ENCODE measurements around the gene CEMIP. TPM values are rescaled to one million over a fixed set of nuclear protein-coding genes. Genes with fewer than 3 reads are reported as not detected.

Gene CEMIP
- total RNA-seq, 2 donors from 2014 or later: 1.6 TPM; not detected in 1

GRCh38 chr15:80969316-80969715 lies 190.1 kb downstream of the CEMIP start:
- no peaks in the 10 kb centered on the region for H3K9me3 ChIP-seq
- H3K27ac ChIP-seq: no peak overlapping the region
- intact Hi-C loops (cut with DNase I): loop anchor here (5.0 kb wide), 1 partner anchor 512 kb away; no protein-coding TSS in a partner anchor
- no peaks in the 10 kb centered on the region for H3K4me1 ChIP-seq
- TF ChIP-seq POLR2A (IDR thresholded peaks at IDR 0.05) (no peak), CTCF (IDR thresholded peaks at IDR 0.05) (no peak)
- peaks cover 0 to 2% of the 10 kb centered on the region in 2 donors for H3K36me3 ChIP-seq (replicated peaks in 1 of 2; ENCODE audit: insufficient read depth in 1 of 2, low read depth in 2 of 2)
- ATAC-seq: no peak
- H3K27me3 ChIP-seq: no peaks in the 10 kb centered on the region
- WGBS, 2 donors: 74 to 82% methylated on average over 1 to 7 of the region's 7 CpGs
- no peak for DNase-seq
- no peak overlapping the region for H3K4me3 ChIP-seq

DNA sequence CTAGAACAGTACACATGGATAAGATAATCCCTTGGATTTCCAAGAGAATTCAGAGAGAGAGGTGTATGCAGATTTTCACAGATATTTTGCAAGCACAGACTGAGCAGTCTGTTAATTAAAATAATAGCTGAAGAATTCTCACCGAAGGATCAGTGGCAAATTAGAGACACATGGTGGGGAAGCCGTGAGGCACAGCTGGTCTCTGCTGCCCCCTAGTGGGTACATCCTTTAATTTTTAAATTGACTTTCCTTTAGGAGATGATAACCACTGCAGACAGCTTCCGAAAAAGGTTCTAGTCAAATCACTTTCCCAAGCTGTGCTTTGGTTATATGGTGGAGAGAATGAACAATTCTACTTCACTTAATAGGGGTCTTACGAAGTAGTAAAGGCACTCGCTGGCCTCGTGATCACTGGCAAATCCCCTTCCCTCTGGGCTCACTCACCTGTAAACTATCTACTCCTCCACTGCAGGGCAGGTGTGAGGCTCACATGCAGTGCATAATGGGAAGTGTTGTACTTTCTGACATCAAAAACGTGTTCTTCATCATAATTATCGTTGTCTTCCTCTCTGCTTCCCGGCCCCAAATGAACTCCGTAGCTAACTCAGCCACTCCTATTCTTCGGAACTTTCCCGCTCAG lies 191.0 kb downstream of the CEMIP start:
- H3K36me3 ChIP-seq (replicated peaks in 1 of 2; ENCODE audit: insufficient read depth in 1 of 2, low read depth in 2 of 2): peaks cover 0 to 2% of the 10 kb centered on the region in 2 donors
- H3K4me3 ChIP-seq: no peak overlapping the region
- no peak overlapping the region for H3K27ac ChIP-seq
- peak; percentile 76 for ATAC-seq
- intact Hi-C loops (cut with DNase I): no loop called here
- DNase-seq: peak; percentile 49 to 67 (median 53)
- no peaks in the 10 kb centered on the region for H3K27me3 ChIP-seq
- 52 to 53% methylated on average over 11 to 12 of the region's 12 CpGs for WGBS, 2 donors
- TF ChIP-seq POLR2A (IDR thresholded peaks at IDR 0.05) (no peak), CTCF (IDR thresholded peaks at IDR 0.05) (peak; percentile 73 to 84 (median 76))
- no peaks in the 10 kb centered on the region for H3K4me1 ChIP-seq
- H3K9me3 ChIP-seq: no peaks in the 10 kb centered on the region

- Histone ChIP-seq H3K9me3 (no peaks in the 10 kb centered on the region), H3K4me1 (no peaks in the 10 kb centered on the region), H3K36me3 (replicated peaks in 1 of 2; ENCODE audit: insufficient read depth in 1 of 2, low read depth in 2 of 2) (peaks cover 0 to 2% of the 10 kb centered on the region in 2 donors), H3K27ac (no peak overlapping the region), H3K4me3 (no peak overlapping the region), H3K27me3 (no peaks in the 10 kb centered on the region)
- WGBS, 2 donors: 69 to 77% methylated on average over 3 of the region's 3 CpGs
- TF ChIP-seq POLR2A (IDR thresholded peaks at IDR 0.05) (no peak), CTCF (IDR thresholded peaks at IDR 0.05) (no peak)
- intact Hi-C loops (cut with DNase I): no loop called here
- no peak for DNase-seq
- no peak for ATAC-seq
These were observed 191.5 kb downstream of the CEMIP start for GRCh38 chr15:80970658-80971057.

DNA sequence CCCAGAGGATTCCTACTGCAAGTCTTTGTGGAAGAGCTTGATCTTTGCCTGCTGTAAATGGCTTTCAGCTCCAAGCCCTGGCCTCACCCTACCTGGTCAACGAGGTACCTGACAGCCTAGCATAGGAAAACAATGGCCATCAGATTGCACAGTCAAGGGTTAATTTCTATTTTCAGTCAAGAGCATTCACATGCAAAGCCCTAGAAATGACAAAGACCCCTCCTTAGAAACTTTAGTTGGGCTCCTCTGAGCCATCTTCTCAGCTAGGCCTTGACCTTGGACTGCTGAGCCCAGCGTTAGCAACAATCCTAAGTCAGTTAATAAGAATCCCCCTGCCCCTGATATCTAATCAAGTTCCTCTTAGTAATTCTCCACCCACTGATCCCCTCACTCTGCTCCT lies 192.0 kb downstream of the CEMIP start:
- H3K4me1 ChIP-seq: no peaks in the 10 kb centered on the region
- no peak for TF ChIP-seq POLR2A (IDR thresholded peaks at IDR 0.05)
- no peak for TF ChIP-seq CTCF (IDR thresholded peaks at IDR 0.05)
- DNase-seq (no peak), ATAC-seq (no peak)
- H3K9me3 ChIP-seq: no peaks in the 10 kb centered on the region
- peaks cover 0 to 2% of the 10 kb centered on the region in 2 donors for H3K36me3 ChIP-seq (replicated peaks in 1 of 2; ENCODE audit: insufficient read depth in 1 of 2, low read depth in 2 of 2)
- intact Hi-C loops (cut with DNase I): no loop called here
- no peak overlapping the region for H3K27ac ChIP-seq
- WGBS, 2 donors: 55% methylated on average over 2 of the region's 2 CpGs
- H3K27me3 ChIP-seq: no peaks in the 10 kb centered on the region
- no peak overlapping the region for H3K4me3 ChIP-seq

DNA sequence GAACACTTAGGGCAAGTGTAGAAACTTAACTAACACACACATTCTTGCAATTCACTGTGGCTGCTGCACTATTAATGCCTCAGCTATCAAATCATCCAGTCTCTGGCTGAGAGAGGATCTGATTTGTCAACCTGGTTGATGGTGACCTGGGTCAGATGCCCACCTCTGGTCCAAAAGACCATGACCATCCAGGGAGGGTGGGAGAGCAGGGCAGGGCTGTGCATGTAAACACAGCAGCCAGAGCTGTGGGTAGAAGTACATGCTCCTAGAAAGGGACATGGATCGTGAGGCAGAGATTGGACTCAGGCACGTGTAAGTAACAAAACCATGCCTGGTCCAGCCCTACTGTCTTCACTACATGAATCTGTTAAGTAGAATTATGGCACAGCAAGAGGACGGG lies 193.1 kb downstream of the CEMIP start:
- Histone ChIP-seq H3K36me3 (replicated peaks in 1 of 2; ENCODE audit: insufficient read depth in 1 of 2, low read depth in 2 of 2) (peaks cover 0 to 2% of the 10 kb centered on the region in 2 donors), H3K4me1 (no peaks in the 10 kb centered on the region), H3K27me3 (no peaks in the 10 kb centered on the region), H3K9me3 (no peaks in the 10 kb centered on the region), H3K27ac (no peak overlapping the region), H3K4me3 (no peak overlapping the region)
- TF ChIP-seq CTCF (IDR thresholded peaks at IDR 0.05): no peak
- no peak for TF ChIP-seq POLR2A (IDR thresholded peaks at IDR 0.05)
- WGBS, 2 donors: 90 to 91% methylated on average over 3 of the region's 3 CpGs
- intact Hi-C loops (cut with DNase I): no loop called here
- no peak for ATAC-seq
- DNase-seq: no peak
